ENCODE data around the gene AGAP1. TPM values are rescaled to one million over a fixed set of nuclear protein-coding genes. Genes with fewer than 3 reads are reported as not detected.
A peak's percentile ranks its signal among the peaks of the same experiment; 100 is the strongest.

The AGAP1 gene
- total RNA-seq, 1 donor from 2014 or later: 17.5 TPM

- TF ChIP-seq, protein P1, sequence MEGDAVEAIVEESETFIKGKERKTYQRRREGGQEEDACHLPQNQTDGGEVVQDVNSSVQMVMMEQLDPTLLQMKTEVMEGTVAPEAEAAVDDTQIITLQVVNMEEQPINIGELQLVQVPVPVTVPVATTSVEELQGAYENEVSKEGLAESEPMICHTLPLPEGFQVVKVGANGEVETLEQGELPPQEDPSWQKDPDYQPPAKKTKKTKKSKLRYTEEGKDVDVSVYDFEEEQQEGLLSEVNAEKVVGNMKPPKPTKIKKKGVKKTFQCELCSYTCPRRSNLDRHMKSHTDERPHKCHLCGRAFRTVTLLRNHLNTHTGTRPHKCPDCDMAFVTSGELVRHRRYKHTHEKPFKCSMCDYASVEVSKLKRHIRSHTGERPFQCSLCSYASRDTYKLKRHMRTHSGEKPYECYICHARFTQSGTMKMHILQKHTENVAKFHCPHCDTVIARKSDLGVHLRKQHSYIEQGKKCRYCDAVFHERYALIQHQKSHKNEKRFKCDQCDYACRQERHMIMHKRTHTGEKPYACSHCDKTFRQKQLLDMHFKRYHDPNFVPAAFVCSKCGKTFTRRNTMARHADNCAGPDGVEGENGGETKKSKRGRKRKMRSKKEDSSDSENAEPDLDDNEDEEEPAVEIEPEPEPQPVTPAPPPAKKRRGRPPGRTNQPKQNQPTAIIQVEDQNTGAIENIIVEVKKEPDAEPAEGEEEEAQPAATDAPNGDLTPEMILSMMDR (conservative IDR thresholded peaks at IDR 0.05; ENCODE audit: low read depth, low read length): no peak
- DNase-seq (ENCODE audit: low read depth): peak; percentile 23
- H3K4me3 ChIP-seq (ENCODE audit: low read depth, low read length): no peak overlapping the region
Observed at GRCh38 chr2:236040600-236041328, 546.9 kb downstream of the AGAP1 start.

GRCh38 chr2:236041616-236042015, 547.8 kb downstream of the AGAP1 start:
- TF ChIP-seq, protein P1 (conservative IDR thresholded peaks at IDR 0.05; ENCODE audit: low read depth, low read length): no peak
- no peak overlapping the region for H3K4me3 ChIP-seq (ENCODE audit: low read depth, low read length)
- DNase-seq (ENCODE audit: low read depth): no peak

DNA sequence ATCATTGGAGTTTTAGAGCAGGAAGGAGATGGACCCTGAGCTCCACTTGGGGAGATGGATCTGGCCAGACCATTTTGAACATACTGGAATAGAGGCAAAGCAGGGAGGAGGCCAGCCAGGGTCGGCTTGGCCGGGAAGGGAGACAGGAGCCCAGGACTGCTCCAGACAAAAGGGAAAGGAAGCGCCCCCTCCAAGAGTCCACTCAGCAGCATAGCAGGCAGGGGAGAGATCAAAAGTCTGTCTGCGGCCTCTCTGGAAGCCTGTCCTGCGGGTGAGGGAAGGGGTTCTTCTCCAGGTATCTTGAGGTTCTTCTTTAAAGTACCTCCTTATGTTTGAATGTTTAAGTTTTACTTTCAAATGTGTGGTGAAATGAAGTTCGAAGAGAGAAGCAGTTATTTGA, 548.2 kb downstream of the AGAP1 start:
- TF ChIP-seq, protein P1 (conservative IDR thresholded peaks at IDR 0.05; ENCODE audit: low read depth, low read length): no peak
- no peak for DNase-seq (ENCODE audit: low read depth)

DNA sequence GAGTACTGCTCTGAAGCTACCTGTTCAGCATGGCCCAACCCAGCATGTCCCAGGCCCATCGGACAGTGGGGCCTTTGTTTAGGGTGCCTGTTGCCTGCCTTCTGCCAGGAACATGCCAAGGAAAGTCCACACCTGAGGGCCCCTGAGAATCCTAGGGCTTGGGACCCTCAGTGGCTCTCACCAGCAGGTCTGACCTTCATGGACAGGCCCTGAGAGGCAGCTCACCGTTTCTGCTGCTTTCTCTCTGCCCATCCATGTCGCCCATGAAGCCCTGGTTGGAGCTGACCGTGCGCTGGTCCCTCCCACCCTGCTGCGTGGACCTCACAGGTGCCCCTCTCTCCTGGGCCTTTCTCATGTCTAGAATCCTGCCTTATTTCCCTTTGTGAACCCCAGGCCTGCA, 550.3 kb downstream of the AGAP1 start:
- no peak for DNase-seq (ENCODE audit: low read depth)
- TF ChIP-seq, protein P1 (conservative IDR thresholded peaks at IDR 0.05; ENCODE audit: low read depth, low read length): no peak
- no peak overlapping the region for H3K4me3 ChIP-seq (ENCODE audit: low read depth, low read length)

More for the DNA sequence above, 548.2 kb downstream of the AGAP1 start:
- H3K4me3 ChIP-seq (ENCODE audit: low read depth, low read length): no peak overlapping the region

DNA sequence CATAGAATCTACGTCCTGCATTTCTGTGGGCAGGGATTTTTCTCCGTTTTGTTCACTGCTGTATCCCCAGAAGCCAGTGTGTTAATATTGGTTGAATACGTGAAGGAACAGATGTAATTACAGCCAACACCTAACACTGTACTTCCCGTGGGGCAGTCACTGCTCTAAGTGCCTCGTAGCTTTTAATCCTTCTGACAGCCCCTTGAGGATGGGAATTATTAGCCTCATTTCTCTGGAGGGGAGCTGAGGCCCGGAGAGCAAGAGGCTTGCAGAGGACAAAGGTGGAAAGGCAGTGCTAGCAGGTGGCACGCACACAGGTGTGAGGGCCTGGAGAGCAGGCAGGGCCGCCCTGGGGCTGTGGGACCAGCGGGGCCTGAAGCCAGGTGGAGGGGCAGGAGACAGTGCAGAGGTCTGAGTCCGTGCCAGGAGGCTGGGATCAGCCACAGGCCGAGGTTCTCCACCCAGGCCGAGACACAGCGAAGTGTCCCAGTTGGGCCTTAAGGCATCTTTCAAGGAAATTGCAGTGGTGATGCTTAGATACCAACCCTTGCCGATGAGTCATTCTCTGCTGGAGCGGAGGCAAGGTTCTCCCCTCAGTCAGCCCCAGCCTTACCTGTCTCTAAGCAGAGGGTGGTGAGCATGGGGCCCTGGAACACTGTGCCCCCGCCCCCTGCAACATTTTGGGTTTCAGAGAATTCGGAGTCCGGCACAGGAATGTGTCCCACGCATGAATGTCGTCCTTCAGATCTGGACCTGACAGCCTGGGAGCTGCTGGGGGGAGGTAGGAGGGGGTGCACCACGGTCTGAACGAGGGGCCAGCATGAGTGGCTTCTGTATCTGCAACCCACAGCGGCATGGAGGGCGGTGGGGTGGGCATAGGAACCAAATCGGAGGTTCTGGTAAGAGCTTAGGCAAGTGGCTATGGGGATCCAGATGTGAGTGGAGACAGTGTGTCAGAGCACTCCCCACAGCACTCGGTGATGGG, 551.7 kb downstream of the AGAP1 start:
- TF ChIP-seq, protein P1 (conservative IDR thresholded peaks at IDR 0.05; ENCODE audit: low read depth, low read length): no peak
- no peak for DNase-seq (ENCODE audit: low read depth)
- no peak overlapping the region for H3K4me3 ChIP-seq (ENCODE audit: low read depth, low read length)

DNA sequence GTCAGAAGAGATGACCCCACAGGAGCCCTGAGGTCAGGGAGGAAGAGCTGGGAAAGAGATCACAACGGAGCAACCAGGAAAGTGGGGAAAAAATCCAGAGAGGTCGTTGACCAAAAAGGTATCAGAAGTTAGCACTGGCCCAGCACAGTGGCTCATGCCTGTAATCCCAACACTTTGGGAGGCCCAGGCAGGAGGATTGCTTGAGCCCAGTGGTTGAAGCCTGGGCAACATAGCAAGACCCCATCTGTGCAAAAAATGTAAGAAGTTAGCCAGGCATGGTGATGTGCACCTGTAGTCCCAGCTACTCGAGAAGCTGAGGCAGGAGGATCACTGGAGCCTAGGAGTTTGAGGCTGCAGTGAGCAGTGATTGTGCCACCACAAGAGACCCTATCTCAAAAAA, 552.9 kb downstream of the AGAP1 start:
- no peak overlapping the region for H3K4me3 ChIP-seq (ENCODE audit: low read depth, low read length)
- TF ChIP-seq, protein P1 (conservative IDR thresholded peaks at IDR 0.05; ENCODE audit: low read depth, low read length): no peak
- no peak for DNase-seq (ENCODE audit: low read depth)

Data from epithelial cell of proximal tubule (primary cell).